ENCODE measurements around the gene TENM4. TPM values are rescaled to one million over a fixed set of nuclear protein-coding genes. Genes with fewer than 3 reads are reported as not detected.

TENM4 gene
- polyA plus RNA-seq, 1 donor from 2014 or later, result 16.8 TPM

- Histone ChIP-seq H2AFZ (ENCODE audit: low read depth, low read length) (no peak overlapping the region), H3K79me2 (replicated peaks; ENCODE audit: insufficient read depth, low read length) (no peaks in the 10 kb centered on the region), H3K27me3 (ENCODE audit: insufficient read depth, low read depth, low read length) (no peaks in the 10 kb centered on the region), H3K9me2 (ENCODE audit: insufficient read depth, low read length) (no peaks in the 10 kb centered on the region), H3F3A (ENCODE audit: insufficient read depth, low read length, poor library complexity, severe bottlenecking) (no peaks in the 10 kb centered on the region), H3K4me2 (ENCODE audit: low read length) (no peak overlapping the region), H3K9ac (ENCODE audit: low read length) (no peak overlapping the region), H3K27ac (ENCODE audit: low read length) (no peak overlapping the region), H4K20me1 (ENCODE audit: insufficient read depth) (no peaks in the 10 kb centered on the region), H3K4me3 (ENCODE audit: low read length) (no peak overlapping the region), H3K36me3 (ENCODE audit: insufficient read depth, low read length) (no peaks in the 10 kb centered on the region), H3K9me3 (ENCODE audit: low read length) (peaks cover 4% of the 10 kb centered on the region)
- TF ChIP-seq TAF1 (IDR thresholded peaks at IDR 0.05; ENCODE audit: low read depth) (no peak), CTCF (IDR thresholded peaks at IDR 0.05; ENCODE audit: poor library complexity, severe bottlenecking) (no peak), POLR2AphosphoS5 (IDR thresholded peaks at IDR 0.05) (no peak), SMC3 (conservative IDR thresholded peaks at IDR 0.05; ENCODE audit: poor library complexity) (no peak), REST (IDR thresholded peaks at IDR 0.05; ENCODE audit: borderline replicate concordance) (no peak), EZH2 (IDR thresholded peaks at IDR 0.05; ENCODE audit: borderline replicate concordance, insufficient read depth, low read length, poor library complexity, severe bottlenecking) (no peak), EP300 (conservative IDR thresholded peaks at IDR 0.05; ENCODE audit: poor library complexity, severe bottlenecking) (no peak)
Observed at GRCh38 chr11:79189601-79190000, 251.2 kb downstream of the TENM4 start.

GRCh38 chr11:79189055-79189454, 251.8 kb downstream of the TENM4 start:
- peaks cover 4% of the 10 kb centered on the region for H3K9me3 ChIP-seq (ENCODE audit: low read length)
- no peaks in the 10 kb centered on the region for H4K20me1 ChIP-seq (ENCODE audit: insufficient read depth)
- H3K9me2 ChIP-seq (ENCODE audit: insufficient read depth, low read length), result no peaks in the 10 kb centered on the region
- H3K36me3 ChIP-seq (ENCODE audit: insufficient read depth, low read length), result no peaks in the 10 kb centered on the region
- no peak overlapping the region for H3K9ac ChIP-seq (ENCODE audit: low read length)
- H3F3A ChIP-seq (ENCODE audit: insufficient read depth, low read length, poor library complexity, severe bottlenecking), result no peaks in the 10 kb centered on the region
- no peak overlapping the region for H3K27ac ChIP-seq (ENCODE audit: low read length)
- no peaks in the 10 kb centered on the region for H3K79me2 ChIP-seq (replicated peaks; ENCODE audit: insufficient read depth, low read length)
- no peaks in the 10 kb centered on the region for H3K27me3 ChIP-seq (ENCODE audit: insufficient read depth, low read depth, low read length)
- no peak for TF ChIP-seq EZH2 (IDR thresholded peaks at IDR 0.05; ENCODE audit: borderline replicate concordance, insufficient read depth, low read length, poor library complexity, severe bottlenecking)
- no peak for TF ChIP-seq RAD21 (conservative IDR thresholded peaks at IDR 0.05)
- TF ChIP-seq TAF1 (IDR thresholded peaks at IDR 0.05; ENCODE audit: low read depth), result no peak
- TF ChIP-seq REST (IDR thresholded peaks at IDR 0.05; ENCODE audit: borderline replicate concordance), result no peak
- TF ChIP-seq POLR2AphosphoS5 (IDR thresholded peaks at IDR 0.05), result no peak
- TF ChIP-seq SMC3 (conservative IDR thresholded peaks at IDR 0.05; ENCODE audit: poor library complexity), result no peak
- no peak for TF ChIP-seq MXI1 (conservative IDR thresholded peaks at IDR 0.05; ENCODE audit: poor library complexity, severe bottlenecking)
- no peak for TF ChIP-seq CTCF (IDR thresholded peaks at IDR 0.05; ENCODE audit: poor library complexity, severe bottlenecking)
- no peak for TF ChIP-seq EP300 (conservative IDR thresholded peaks at IDR 0.05; ENCODE audit: poor library complexity, severe bottlenecking)
- H3K4me2 ChIP-seq (ENCODE audit: low read length), result no peak overlapping the region
- H2AFZ ChIP-seq (ENCODE audit: low read depth, low read length), result no peak overlapping the region
- no peak overlapping the region for H3K4me3 ChIP-seq (ENCODE audit: low read length)
